Common myeloid progenitor, CD34-positive (primary cell): Measurements from ENCODE around the gene SYT13.

Experiments used
- CTCF ChIA-PET: fragments of 350-600 bp; sonication (Branson Sonifier 250); formaldehyde crosslinking; loops from one replicate; lab custom pipeline; 2021; ENCODE audit warnings: antibody characterized with exemption; lab: Charles Lee
- POLR2A ChIA-PET: fragments of 350-600 bp; sonication (Branson Sonifier 250); formaldehyde crosslinking; loops from one replicate; lab custom pipeline; 2021; ENCODE audit warnings: antibody characterized with exemption; lab: Charles Lee
- DNase-seq, 3 donors: peaks; one replicate each; pipeline versions ENCODE4 v3.0.0 to v3.0.0-alpha.2; 2013
- H3K27ac ChIP-seq, 2 experiments: 1 replicate in 1 of 2; 2 replicates in 1 of 2; pipeline ENCODE4 v1.7.0; 2013; ENCODE audit warnings: inconsistent platforms in 2 of 2, low read length in 2 of 2, mild to moderate bottlenecking in 2 of 2, low read depth in 1 of 2, moderate library complexity in 1 of 2; ENCODE audit not compliant: severe bottlenecking in 2 of 2, insufficient read depth in 1 of 2, poor library complexity in 1 of 2
- H3K27me3 ChIP-seq, 5 experiments: replicated peaks in 2 of 5; 1 replicate in 3 of 5; 2 replicates in 2 of 5; pipeline versions ENCODE4 v1.6.1 to v1.7.0; 2013; ENCODE audit warnings: low read length in 4 of 5, mild to moderate bottlenecking in 2 of 5, moderate library complexity in 2 of 5, inconsistent platforms in 1 of 5; ENCODE audit not compliant: insufficient read depth in 5 of 5, control insufficient read depth in 4 of 5
- H3K36me3 ChIP-seq, 4 experiments: 1 replicate in 2 of 4; 2 replicates in 2 of 4; pipeline versions ENCODE4 v1.6.1 to v1.7.0; 2013; ENCODE audit warnings: low read length in 3 of 4, control low read depth in 1 of 4, mild to moderate bottlenecking in 1 of 4; ENCODE audit not compliant: control insufficient read depth in 4 of 4, insufficient read depth in 4 of 4
- H3K4me1 ChIP-seq, 4 experiments: 1 replicate in 3 of 4; 2 replicates in 1 of 4; pipeline versions ENCODE4 v1.6.1 to v1.7.1; 2013; ENCODE audit warnings: low read length in 3 of 4, mild to moderate bottlenecking in 3 of 4, control low read depth in 1 of 4, inconsistent platforms in 1 of 4, moderate library complexity in 1 of 4; ENCODE audit not compliant: control insufficient read depth in 4 of 4, insufficient read depth in 4 of 4; ENCODE audit errors: control extremely low read depth in 1 of 4
- H3K4me3 ChIP-seq, 7 experiments: 1 replicate in 4 of 7; 2 replicates in 3 of 7; pipeline versions ENCODE4 v1.5.1 to v1.7.0; 2013; ENCODE audit warnings: mild to moderate bottlenecking in 7 of 7, low read length in 6 of 7, moderate library complexity in 6 of 7, inconsistent platforms in 2 of 7, low read depth in 2 of 7, control low read depth in 1 of 7; ENCODE audit not compliant: insufficient read depth in 4 of 7, control insufficient read depth in 1 of 7; ENCODE audit errors: extremely low read depth in 1 of 7
- H3K9me3 ChIP-seq, 5 experiments: 1 replicate in 4 of 5; 2 replicates in 1 of 5; pipeline versions ENCODE4 v1.6.1 to v1.7.1; 2013; ENCODE audit warnings: low read length in 4 of 5, mild to moderate bottlenecking in 2 of 5, inconsistent platforms in 1 of 5, low read depth in 1 of 5, moderate library complexity in 1 of 5; ENCODE audit not compliant: control insufficient read depth in 4 of 5, insufficient read depth in 2 of 5; ENCODE audit errors: control extremely low read depth in 1 of 5
- WGBS: methylation state at CpG from one replicate; pipeline ENCODE4 v1.1.5; 2013; ENCODE audit not compliant: insufficient coverage; 5-methylcytosine and 5-hydroxymethylcytosine counted together

SYT13 gene

GRCh38 chr11:45288339-45288738 is 2.2 kb upstream of the SYT13 start:
- H3K4me1 ChIP-seq = peaks cover 0 to 12% (median 3%) of the 10 kb centered on the region in 4 experiments
- no peak overlapping the region for H3K27ac ChIP-seq
- no peak overlapping the region for H3K4me3 ChIP-seq
- ChIA-PET POLR2A (no interaction called here), CTCF (interaction anchor here (1.1 to 3.6 kb wide), 8 partner anchors 11 to 182 kb away, joined by 3 to 24 read pairs (median 5); no protein-coding TSS in a partner anchor)
- H3K27me3 ChIP-seq = peaks cover 10 to 70% (median 35%) of the 10 kb centered on the region in 5 experiments
- no CpG with 5 or more reads among the region's 2 CpGs for WGBS
- no peaks in the 10 kb centered on the region for H3K36me3 ChIP-seq
- DNase-seq = no peak
- H3K9me3 ChIP-seq = peaks cover 0 to 10% (median 2%) of the 10 kb centered on the region in 5 experiments

- Histone ChIP-seq H3K36me3 (no peaks in the 10 kb centered on the region), H3K27ac (no peak overlapping the region), H3K9me3 (peaks cover 0 to 10% (median 2%) of the 10 kb centered on the region in 5 experiments), H3K4me1 (peaks cover 0 to 12% (median 3%) of the 10 kb centered on the region in 4 experiments), H3K27me3 (peaks cover 12 to 66% (median 37%) of the 10 kb centered on the region in 5 experiments), H3K4me3 (no peak overlapping the region)
- 0% methylated on average over 1 of the region's 3 CpGs for WGBS
- CTCF ChIA-PET = interaction anchor here (0.8 to 3.6 kb wide), 12 partner anchors 7 to 184 kb away, joined by 3 to 24 read pairs (median 4); no protein-coding TSS in a partner anchor
- POLR2A ChIA-PET = no interaction called here
- no peak for DNase-seq
Observed at GRCh38 chr11:45287316-45287903, 1.3 kb upstream of the SYT13 start.

- Histone ChIP-seq H3K4me1 (peaks cover 0 to 13% (median 3%) of the 10 kb centered on the region in 4 experiments), H3K4me3 (no peak overlapping the region), H3K27me3 (peaks cover 12 to 65% (median 36%) of the 10 kb centered on the region in 5 experiments), H3K36me3 (no peaks in the 10 kb centered on the region), H3K27ac (no peak overlapping the region), H3K9me3 (peaks cover 0 to 10% (median 2%) of the 10 kb centered on the region in 5 experiments)
- ChIA-PET POLR2A (interaction anchor here (0.7 kb wide), 1 partner anchor 33 kb away, joined by 3 read pairs; no protein-coding TSS in a partner anchor), CTCF (interaction anchor here (1.5 to 3.6 kb wide), 2 partner anchors 38 to 179 kb away, joined by 3 to 23 read pairs; no protein-coding TSS in a partner anchor)
- no peak for DNase-seq
- 32% methylated on average over 9 of the region's 13 CpGs for WGBS
Observed at GRCh38 chr11:45285250-45285828, 802 bp downstream of the SYT13 start.

- ChIA-PET CTCF (interaction anchor here (0.6 to 1.3 kb wide), 3 partner anchors 11 to 49 kb away, joined by 3 read pairs; no protein-coding TSS in a partner anchor), POLR2A (no interaction called here)
- Histone ChIP-seq H3K36me3 (no peaks in the 10 kb centered on the region), H3K27ac (no peak overlapping the region), H3K4me1 (peaks cover 0 to 13% (median 3%) of the 10 kb centered on the region in 4 experiments), H3K27me3 (peaks cover 7 to 44% (median 24%) of the 10 kb centered on the region in 5 experiments), H3K4me3 (no peak overlapping the region), H3K9me3 (peaks cover 0 to 6% (median 4%) of the 10 kb centered on the region in 5 experiments)
- no peak for DNase-seq
- 89% methylated on average over 4 of the region's 6 CpGs for WGBS
Observed at GRCh38 chr11:45282081-45282480, 4.1 kb downstream of the SYT13 start.

- Histone ChIP-seq H3K4me1 (peaks cover 0 to 3% (median 0%) of the 10 kb centered on the region in 4 experiments), H3K36me3 (no peaks in the 10 kb centered on the region), H3K27me3 (peaks cover 3 to 28% (median 17%) of the 10 kb centered on the region in 5 experiments), H3K9me3 (peaks cover 0 to 4% (median 2%) of the 10 kb centered on the region in 5 experiments), H3K27ac (no peak overlapping the region), H3K4me3 (no peak overlapping the region)
- CTCF ChIA-PET = no interaction called here
- POLR2A ChIA-PET = no interaction called here
- peak in 1 of 3 donors; percentile 31 for DNase-seq
- WGBS = 28% methylated on average over 3 of the region's 3 CpGs
Observed at GRCh38 chr11:45280449-45280848, 5.7 kb downstream of the SYT13 start.

- DNase-seq = no peak
- Histone ChIP-seq H3K27me3 (peaks cover 3 to 19% (median 9%) of the 10 kb centered on the region in 5 experiments), H3K4me3 (no peak overlapping the region), H3K36me3 (no peaks in the 10 kb centered on the region), H3K4me1 (peaks cover 0 to 5% (median 0%) of the 10 kb centered on the region in 4 experiments), H3K27ac (no peak overlapping the region), H3K9me3 (peaks cover 0 to 4% (median 2%) of the 10 kb centered on the region in 5 experiments)
- CTCF ChIA-PET = interaction anchor here (1.1 kb wide), 1 partner anchor 33 kb away, joined by 3 read pairs; no protein-coding TSS in a partner anchor
- POLR2A ChIA-PET = interaction anchor here (0.7 kb wide), 1 partner anchor 37 kb away, joined by 5 read pairs; no protein-coding TSS in a partner anchor
- 100% methylated on average over 2 of the region's 2 CpGs for WGBS
Observed at GRCh38 chr11:45279645-45280044, 6.5 kb downstream of the SYT13 start.
